RKO (cell line): ENCODE measurements around the gene SCLY.
A peak's percentile ranks its signal among the peaks of the same experiment; 100 is the strongest.

Experiments
- DNase-seq: peaks from one replicate; pipeline ENCODE4 v3.0.0-alpha.2; 2016; ENCODE audit warnings: low spot score

Gene SCLY

DNA sequence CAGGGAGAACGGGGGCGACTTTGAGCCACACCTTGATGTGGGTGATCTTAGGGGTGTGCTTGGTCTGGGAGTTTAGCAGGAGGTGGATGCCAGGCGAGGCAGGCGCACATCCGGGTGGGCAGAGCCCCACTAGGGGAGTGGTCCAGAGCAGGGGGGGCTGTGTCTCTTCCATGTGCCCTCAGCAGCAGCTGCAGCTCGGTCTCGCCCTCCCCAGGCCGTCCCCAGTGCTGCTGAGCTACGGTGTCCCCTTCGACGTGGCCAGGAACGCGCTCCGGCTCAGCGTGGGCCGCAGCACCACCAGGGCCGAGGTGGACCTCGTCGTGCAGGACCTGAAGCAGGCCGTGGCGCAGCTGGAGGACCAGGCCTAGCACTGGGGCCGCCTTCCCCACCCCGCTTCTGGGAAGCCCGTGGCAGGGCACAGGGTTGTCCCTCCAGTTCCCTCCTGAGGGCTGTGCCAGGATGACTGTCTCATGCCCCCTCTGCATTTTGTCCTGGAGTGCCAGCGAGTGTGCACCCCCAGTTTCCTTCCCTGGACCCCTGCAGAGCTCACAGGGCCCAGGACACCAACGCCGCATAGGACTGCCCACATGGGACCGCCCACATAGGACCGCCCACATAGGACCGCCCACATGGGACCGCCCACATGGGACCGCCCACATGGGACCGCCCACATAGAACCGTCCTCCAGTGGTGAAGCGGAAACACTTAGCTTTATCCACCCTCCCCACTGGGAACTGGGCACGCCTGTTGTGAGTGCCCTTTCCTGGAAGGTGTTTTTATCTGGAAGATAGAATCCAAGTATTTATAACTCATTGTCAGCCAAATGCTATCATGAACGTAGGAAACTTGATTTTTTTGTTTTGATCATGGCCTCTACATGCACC, 37.4 kb downstream of the SCLY start:
- peak; percentile 64 for DNase-seq

DNA sequence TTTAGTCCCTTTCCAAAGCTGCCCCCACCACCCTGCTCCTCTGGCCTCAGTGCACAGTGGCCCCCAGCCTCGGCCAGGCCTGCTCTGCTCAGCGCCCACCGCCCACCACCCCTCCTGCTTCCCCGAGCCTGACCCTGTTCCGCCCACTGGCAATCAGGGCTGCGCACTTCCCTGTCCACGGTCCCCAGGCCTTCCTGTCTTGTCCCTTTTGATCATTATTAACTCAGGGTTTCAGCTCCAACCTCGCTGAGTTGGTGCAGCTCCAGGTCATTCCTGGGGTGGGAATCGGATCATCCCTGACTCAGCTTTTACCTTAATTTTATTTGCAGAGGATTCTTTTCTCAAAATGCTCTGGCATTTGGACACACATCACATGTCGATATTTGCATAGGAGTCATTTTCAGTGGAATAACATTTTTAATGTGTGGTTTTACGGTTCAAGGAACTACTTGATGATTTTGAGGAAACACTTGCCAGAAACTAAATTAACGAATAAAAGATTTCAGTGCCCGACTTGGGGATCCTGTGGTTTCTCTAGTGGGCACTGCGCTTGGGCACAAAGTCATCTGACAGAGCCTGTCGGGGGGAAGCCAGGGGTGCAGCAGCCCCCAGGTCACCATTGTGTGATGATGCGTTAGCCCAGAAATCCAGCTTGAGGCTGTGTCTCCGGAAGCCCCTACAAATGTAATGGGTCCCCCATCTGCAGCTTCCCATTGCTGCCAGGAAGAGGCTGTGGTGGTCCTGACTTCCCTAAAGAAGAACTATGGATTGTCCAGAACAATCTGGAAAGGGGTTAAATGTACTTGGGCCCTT, 38.3 kb downstream of the SCLY start:
- no peak for DNase-seq

GRCh38 chr2:238099714-238100048, 38.9 kb downstream of the SCLY start:
- no peak for DNase-seq

GRCh38 chr2:238100049-238100820, 39.4 kb downstream of the SCLY start, which contains the start of gene ESPNL:
Gene ESPNL (plus strand): TSS chr2:238100340. CDS start chr2:238100420, 80 bp downstream.
- DNase-seq: no peak

- no peak for DNase-seq
Observed at GRCh38 chr2:238100821-238101771, 40.3 kb downstream of the SCLY start.

DNA sequence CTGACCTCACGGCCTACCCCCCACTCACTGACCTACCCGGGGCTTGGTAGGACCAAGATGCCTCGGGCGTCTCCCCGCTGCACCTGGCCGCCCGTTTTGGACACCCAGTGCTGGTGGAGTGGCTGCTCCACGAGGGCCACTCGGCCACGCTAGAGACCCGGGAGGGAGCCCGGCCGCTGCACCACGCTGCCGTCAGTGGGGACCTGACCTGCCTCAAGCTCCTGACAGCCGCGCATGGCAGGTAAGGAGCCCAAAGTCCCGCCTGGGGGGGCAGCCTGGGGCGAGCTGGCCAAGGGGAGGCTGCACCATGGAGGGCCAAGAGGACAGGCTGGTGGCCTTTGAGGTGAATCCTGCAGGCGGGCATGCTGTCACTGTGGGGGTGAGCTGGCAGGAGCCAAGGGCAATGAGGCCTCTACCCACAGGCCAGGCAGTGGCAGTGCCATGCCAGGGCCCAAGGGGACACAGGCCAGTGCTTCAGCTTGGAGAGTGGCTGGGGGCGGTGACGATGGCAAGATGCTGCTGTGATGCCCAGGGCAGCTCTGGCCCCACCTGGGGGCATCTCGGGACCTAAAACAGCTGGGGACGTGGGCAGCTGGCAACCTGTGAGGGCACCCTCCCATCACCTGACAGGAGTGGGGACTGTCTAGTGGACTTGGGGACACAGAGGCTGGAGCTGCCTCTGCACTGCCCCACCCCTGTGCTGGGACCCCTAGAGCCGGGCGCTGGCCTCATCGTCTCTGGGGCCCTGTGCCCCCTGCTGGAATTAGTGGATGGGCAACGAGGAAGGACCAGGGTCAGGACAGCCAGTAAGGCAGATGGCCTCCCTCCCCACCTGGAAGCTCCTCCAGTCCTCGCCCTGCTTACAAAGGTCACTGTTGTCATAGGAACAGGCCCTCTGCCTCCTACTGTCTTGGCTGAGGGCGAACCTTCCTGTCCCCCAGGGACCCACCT, 41.4 kb downstream of the SCLY start:
- no peak for DNase-seq

DNA sequence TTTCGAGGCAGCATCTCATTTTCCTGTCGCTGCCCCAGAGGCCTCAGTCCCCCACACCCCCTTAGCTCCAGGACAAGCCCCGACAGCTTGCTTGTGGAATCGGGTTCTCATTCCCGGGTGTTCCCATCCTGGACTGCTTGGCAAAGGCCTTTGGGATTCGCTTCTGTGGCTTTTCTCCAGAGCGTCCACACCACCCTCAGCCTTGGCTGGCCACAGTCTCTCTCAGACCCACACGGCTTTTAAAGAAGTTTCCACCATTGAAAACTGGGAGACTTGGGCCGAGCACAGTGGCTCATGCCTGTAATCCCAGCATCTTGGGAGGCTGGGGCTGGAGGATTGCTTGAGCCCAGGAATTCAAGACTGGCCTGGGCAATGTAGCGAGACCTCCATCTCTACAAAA, 42.1 kb downstream of the SCLY start:
- DNase-seq: no peak

DNA sequence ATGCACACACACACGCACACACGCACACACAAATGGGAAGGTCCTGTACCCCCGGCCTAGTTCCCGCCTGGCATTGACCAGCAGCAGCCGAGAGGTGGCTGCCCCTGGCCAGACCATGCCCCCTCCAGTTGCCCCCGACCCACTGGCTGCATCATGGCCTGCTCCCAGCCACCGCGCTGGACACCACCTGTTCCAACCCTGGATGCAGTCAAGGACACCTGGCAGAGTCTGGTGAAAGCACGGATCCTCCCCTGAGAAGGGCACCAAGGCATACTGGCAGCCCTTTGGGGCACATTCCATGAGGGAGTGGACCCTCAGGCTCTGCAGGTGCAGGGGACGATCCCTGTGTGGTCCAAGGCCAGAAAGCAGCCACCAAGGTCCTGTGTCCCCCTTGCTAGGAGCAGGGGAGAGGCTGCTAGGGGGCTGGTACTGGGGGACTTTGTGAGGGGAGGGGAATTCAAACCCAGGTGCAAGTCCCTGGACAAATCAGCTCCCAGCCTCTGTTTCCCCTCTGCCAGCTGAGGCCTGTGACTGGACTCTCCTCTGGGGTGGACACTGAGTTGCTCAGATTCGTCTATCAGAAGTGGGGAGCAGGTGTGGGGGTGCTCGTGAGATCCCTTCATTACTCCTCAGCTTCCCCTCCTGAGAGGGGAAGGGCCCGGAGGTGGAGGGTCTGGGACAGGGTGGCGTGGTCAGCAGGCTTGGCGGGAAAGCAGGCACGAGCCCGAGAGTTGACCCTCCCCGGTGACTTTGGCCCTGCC, 42.8 kb downstream of the SCLY start:
- DNase-seq: no peak

DNA sequence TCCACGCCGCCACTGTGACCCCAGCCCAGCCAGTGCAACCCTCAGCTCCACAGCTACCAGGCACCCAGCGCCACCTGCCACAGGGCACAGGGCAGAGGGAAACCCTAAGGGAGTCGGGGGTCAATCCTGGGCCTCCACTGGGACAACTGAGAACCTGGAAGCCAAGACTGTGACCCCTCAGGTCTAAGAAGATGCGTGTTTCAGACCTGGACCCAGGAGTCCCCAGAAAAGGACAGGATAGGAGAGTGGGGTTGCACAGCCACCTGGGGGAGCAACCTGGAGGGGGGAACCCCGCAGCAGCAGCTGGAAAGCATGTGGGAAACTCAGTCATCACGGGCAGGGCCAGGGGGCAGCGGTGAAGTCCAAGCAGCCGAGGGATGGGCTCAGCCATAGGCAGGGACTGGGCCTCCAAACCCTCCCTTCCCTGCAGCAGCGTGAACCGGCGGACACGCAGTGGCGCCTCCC, 43.5 kb downstream of the SCLY start:
- DNase-seq: no peak

DNA sequence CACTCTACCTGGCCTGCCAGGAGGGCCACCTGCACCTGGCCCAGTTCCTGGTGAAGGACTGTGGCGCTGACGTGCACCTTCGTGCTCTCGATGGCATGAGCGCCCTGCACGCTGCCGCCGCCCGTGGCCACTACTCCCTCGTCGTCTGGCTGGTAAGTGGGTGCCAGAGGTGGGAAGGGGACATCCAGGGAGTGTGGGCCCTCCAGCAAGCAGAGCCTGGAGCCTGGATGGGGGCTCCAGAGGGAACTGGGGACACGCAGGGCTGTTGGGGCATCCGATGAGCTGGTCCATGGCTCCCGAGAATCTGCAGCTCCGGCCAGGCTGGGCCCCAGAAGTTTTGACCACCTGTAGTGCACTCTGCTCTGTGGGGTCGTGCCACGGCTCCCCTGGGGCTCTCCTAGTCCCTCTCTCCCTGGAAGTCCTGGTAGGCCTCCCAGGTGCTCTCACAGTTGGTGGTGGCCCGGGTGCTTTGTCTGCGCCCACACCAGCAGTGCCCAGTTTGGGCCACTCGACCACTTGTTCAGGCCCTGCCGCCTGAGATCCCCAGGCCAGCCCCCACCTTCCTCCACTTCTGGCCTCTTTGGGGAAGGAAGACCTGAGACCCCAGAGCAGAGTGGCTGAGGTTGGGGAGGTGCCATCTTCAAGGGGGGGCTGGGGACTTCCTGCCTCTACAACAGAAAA, 44.0 kb downstream of the SCLY start:
- no peak for DNase-seq

DNA sequence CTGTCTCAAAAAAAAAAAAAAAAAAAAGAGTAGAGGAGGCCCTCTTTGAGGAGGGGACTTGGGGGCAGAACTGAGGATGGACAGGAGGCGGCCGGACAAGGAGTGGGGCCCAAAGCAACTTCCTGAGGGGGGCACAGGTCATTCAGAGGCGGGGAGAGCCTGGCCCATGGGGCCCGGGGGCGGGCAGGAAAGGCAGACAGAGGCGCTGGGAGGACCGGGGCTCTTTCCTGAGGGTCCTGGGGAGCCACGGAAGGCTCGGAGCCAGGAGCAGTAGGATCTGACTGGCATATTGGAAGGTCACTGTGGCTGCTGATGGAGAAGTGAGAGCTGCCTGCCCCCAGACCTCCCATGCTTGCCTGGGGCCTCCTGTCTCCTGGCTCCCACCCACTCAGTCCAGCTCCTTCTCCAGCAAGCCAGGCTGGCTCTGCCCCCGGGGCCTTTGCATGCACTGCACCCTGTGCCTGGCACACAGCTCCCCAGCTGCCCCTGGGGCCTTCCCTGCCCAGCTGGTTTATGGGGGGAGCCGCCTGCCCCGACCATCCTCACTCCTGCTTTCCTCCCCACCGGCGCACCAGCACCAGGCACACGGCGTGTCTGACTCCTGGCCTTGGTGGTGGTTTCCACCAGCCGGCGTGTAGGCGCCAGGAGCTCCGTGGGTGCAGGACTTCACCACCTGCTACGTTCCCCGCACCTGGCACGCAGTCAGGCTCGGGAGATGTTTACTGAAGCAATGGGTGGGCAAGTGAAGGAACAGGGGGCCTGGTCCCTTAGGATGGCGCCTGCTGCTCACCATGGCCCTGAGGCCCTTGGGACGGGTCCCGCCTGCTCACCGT, 44.9 kb downstream of the SCLY start:
- DNase-seq: no peak

DNA sequence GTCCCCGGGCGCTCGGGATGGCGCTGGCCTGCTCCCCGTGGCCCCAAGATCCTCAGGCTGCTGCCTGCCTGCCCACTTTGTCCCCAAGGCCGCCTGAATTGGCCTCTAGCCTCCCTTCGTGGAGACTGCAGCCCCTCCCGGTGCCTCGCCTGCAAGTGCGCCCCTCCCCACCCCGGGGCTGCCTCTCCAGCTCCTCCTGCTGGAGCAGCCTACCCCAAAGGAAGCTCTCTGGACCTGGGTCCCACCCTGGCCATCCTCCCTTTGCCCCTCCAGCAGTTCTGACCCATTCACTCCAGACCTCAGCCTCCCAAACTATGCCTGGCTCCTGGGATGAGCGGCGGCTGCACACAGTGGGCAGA, 45.5 kb downstream of the SCLY start:
- no peak for DNase-seq

GRCh38 chr2:238106698-238107524, 46.1 kb downstream of the SCLY start:
- DNase-seq: no peak

DNA sequence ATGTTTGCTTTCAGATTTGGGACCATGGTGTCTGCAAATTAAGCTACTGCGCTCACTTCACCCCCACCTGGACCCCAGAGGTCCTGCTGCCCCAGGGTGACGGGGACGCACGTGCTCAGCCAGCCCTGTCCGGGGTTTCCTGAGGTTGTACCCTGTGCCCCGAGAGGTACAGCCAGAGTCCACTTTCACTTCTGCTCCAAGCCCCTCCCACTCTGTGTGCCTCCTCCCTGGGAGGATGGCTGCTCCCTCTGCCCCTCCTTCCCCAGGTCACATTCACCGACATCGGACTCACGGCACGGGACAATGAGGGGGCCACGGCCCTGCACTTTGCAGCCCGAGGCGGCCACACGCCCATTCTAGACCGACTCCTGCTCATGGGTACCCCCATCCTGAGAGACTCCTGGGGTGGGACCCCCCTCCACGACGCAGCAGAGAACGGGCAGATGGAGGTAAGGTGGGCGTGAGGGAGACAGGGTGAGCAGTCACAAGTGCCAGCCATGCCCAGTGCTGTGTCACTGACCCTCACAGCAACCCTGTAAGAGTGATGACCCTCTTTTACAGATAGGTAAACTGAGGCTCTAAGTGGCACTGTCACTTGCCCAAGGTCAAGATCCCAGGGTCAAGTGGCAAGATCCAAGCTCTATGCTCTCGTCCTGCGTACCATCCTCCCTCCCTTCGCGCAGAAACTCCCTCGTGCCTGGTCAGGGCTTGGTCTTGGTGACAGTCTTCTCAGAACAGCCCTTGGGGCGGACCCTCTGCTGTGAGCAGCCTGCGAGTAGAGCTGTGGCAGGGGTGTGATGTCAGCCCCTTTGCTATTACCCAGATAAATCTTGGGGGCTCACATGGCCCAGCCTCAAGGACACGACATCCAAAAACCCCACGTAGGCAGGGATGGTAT, 47.0 kb downstream of the SCLY start:
- DNase-seq: no peak

- no peak for DNase-seq
Observed at GRCh38 chr2:238108423-238109183, 47.8 kb downstream of the SCLY start.
